Astrocyte of the cerebellum (primary cell): ENCODE results near the gene GPATCH2.
"Not testable (repeated sequence)": the region's sequence is repeated elsewhere in the genome, so short reads cannot be mapped to it uniquely, and the experiment has no call there.

ENCODE experiments used
- DNase-seq: peaks from one replicate; pipeline ENCODE4 v3.0.0-alpha.2; 2011; ENCODE audit warnings: low read depth
- H3K4me3 ChIP-seq: 2 replicates; pipeline ENCODE4 v1.5.1; 2011; ENCODE audit warnings: mild to moderate bottlenecking, low read depth, low read length, moderate library complexity
- CTCF ChIP-seq: IDR thresholded peaks from 2 replicates; pipeline ENCODE4 v1.5.1; 2012; ENCODE audit warnings: low read length, low read depth, moderate library complexity, mild to moderate bottlenecking; ENCODE audit errors: missing control alignments
- in situ Hi-C: cut with HindIII; loops from 2 replicates; pipeline ENCODE4 v1.10.0; 2017; ENCODE audit warnings: low sequenced_read_pairs

GPATCH2 gene

GRCh38 chr1:217392441-217392840 lies 238.4 kb downstream of the GPATCH2 start:
- in situ Hi-C loops, result no loop called here
- no peak for TF ChIP-seq CTCF
- no peak overlapping the region for H3K4me3 ChIP-seq
- DNase-seq, result no peak

GRCh38 chr1:217389895-217390294 lies 241.0 kb downstream of the GPATCH2 start:
- in situ Hi-C loops, result no loop called here
- no peak overlapping the region for H3K4me3 ChIP-seq
- TF ChIP-seq CTCF, result no peak
- no peak for DNase-seq

- H3K4me3 ChIP-seq, result no peak overlapping the region
- no peak for DNase-seq
- in situ Hi-C loops, result no loop called here
- no peak for TF ChIP-seq CTCF
These were observed 242.3 kb downstream of the GPATCH2 start for GRCh38 chr1:217388522-217389065.

- H3K4me3 ChIP-seq, DNase-seq, in situ Hi-C loops: not testable (repeated sequence)
These were observed 249.1 kb downstream of the GPATCH2 start for GRCh38 chr1:217381773-217382172.

GRCh38 chr1:217379804-217380203 lies 251.1 kb downstream of the GPATCH2 start:
- H3K4me3 ChIP-seq, DNase-seq, in situ Hi-C loops: not testable (repeated sequence)

GRCh38 chr1:217379336-217379735 lies 251.6 kb downstream of the GPATCH2 start:
- no peak overlapping the region for H3K4me3 ChIP-seq
- in situ Hi-C loops, result no loop called here
- TF ChIP-seq CTCF, result no peak
- no peak for DNase-seq
